HL-60 (cell line): ENCODE data around the gene YJEFN3.

Experiments used
- DNase-seq, 2 experiments: peaks; one replicate each; pipeline ENCODE4 v3.0.0-alpha.2; 2010 to 2020; ENCODE audit warnings: low read depth in 1 of 2, low spot score in 1 of 2
- H3K27ac ChIP-seq: fragments of 250-450 bp; sonication (Bioruptor Pico); replicated peaks from 2 replicates; pipeline ENCODE4 v1.5.1; 2020; ENCODE audit warnings: mild to moderate bottlenecking, moderate library complexity
- H3K27me3 ChIP-seq: fragments of 250-450 bp; sonication (Bioruptor Pico); 2 replicates; pipeline ENCODE4 v1.5.1; 2021; ENCODE audit warnings: mild to moderate bottlenecking, moderate library complexity; ENCODE audit not compliant: insufficient read depth, poor library complexity, severe bottlenecking
- H3K4me3 ChIP-seq: replicated peaks from 2 replicates; pipeline ENCODE4 v1.5.1; 2011; ENCODE audit warnings: mild to moderate bottlenecking, control low read depth, low read length; ENCODE audit not compliant: insufficient read depth
- GABPA ChIP-seq: IDR thresholded peaks from 2 replicates; pipeline ENCODE4 v1.6.1; 2012; ENCODE audit warnings: low read depth
- POLR2AphosphoS5 ChIP-seq: IDR thresholded peaks from 2 replicates; pipeline ENCODE4 v1.6.1; 2012; ENCODE audit warnings: low read depth
- REST ChIP-seq: IDR thresholded peaks from 2 replicates; pipeline ENCODE4 v1.6.1; 2012; ENCODE audit warnings: low read depth; ENCODE audit not compliant: insufficient replicate concordance
- SPI1 ChIP-seq: IDR thresholded peaks from 2 replicates; pipeline ENCODE4 v1.6.1; 2012; ENCODE audit warnings: low read depth, mild to moderate bottlenecking, borderline replicate concordance
- TF ChIP-seq, protein P1 (sequence below): IDR thresholded peaks from one replicate; pipeline ENCODE4 v1.5.1; 2011; ENCODE audit warnings: low read length, control low read depth, inconsistent platforms; ENCODE audit not compliant: insufficient read depth

The YJEFN3 gene

GRCh38 chr19:19487950-19488874 lies 40.5 kb upstream of the YJEFN3 start:
- peak in 1 of 2 experiments; percentile 30 for DNase-seq
- H3K27ac ChIP-seq, result peak overlapping the region; percentile 89
- no peaks in the 10 kb centered on the region for H3K27me3 ChIP-seq
- no peak overlapping the region for H3K4me3 ChIP-seq
- TF ChIP-seq POLR2AphosphoS5, result no peak
- TF ChIP-seq REST, result no peak
- TF ChIP-seq GABPA, result no peak
- TF ChIP-seq, protein P1, sequence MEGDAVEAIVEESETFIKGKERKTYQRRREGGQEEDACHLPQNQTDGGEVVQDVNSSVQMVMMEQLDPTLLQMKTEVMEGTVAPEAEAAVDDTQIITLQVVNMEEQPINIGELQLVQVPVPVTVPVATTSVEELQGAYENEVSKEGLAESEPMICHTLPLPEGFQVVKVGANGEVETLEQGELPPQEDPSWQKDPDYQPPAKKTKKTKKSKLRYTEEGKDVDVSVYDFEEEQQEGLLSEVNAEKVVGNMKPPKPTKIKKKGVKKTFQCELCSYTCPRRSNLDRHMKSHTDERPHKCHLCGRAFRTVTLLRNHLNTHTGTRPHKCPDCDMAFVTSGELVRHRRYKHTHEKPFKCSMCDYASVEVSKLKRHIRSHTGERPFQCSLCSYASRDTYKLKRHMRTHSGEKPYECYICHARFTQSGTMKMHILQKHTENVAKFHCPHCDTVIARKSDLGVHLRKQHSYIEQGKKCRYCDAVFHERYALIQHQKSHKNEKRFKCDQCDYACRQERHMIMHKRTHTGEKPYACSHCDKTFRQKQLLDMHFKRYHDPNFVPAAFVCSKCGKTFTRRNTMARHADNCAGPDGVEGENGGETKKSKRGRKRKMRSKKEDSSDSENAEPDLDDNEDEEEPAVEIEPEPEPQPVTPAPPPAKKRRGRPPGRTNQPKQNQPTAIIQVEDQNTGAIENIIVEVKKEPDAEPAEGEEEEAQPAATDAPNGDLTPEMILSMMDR, result no peak
- no peak for TF ChIP-seq SPI1

DNA sequence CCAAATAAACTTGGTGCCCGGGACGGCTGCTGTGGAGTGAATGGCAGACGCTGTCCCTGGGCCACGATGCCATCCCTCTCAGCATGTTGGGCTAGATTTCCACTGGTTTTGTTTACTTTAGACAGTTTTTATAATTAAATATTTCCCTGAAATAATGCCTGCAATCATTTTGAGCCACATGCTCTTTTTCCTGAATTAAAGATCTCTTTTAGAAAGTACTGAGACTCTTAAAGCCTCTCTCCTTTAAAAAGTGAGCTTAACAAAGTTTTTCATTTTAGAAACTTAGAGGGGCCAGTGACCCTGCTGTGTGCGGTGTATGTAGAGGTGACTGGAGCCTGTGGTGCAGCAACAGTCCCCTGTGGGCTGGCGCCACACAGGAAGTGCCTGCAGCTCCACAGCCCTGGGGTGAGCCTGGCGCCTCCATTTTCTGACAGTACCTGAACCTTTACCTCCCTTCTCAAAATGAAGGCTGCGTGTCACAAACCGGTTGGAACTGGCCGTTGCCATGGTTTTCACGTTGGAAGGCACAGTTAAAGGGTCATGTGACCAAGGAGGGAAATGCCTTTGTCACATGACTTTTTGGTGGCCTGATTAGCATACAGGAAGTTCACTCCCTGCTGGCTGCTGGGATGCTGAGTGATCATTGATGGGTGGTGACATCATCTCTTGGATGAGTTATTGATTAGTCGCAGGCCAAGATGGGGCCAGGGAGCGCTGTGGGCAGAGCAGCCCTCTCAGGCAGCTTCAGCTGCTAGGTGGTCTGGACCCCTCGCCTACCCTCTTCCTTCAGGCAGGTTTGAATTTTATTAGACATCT lies 39.6 kb upstream of the YJEFN3 start:
- peak; percentile 57; the same call in 1 of the 2 replicates for TF ChIP-seq SPI1
- peak; percentile 61; the same call in 1 of the 2 replicates for TF ChIP-seq POLR2AphosphoS5
- no peak for TF ChIP-seq REST
- Histone ChIP-seq H3K4me3 (no peak overlapping the region), H3K27ac (peak overlapping the region; percentile 89), H3K27me3 (no peaks in the 10 kb centered on the region)
- peak; percentile 96 to 98 for DNase-seq

DNA sequence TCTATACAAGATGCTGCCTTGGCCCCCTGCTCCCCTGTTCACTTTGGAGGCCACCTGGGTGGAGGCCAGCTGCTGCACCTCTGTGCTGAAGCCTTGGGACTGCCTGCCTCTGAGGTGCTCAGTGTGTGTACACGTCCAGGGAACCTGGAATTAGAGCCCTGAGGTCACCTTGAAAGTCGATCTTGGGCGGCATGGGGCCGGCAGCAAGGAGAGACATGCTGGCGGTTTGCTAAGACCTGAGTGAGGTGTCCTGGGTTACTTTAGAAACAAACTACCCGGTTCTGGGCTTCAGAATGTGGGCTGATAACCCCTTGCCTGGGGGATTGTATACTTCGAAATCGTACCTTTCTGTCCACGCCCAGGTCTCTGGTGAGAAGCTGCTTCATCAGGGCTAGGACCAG lies 38.9 kb upstream of the YJEFN3 start:
- Histone ChIP-seq H3K27ac (peak overlapping the region; percentile 89), H3K27me3 (no peaks in the 10 kb centered on the region)
- TF ChIP-seq REST (no peak), POLR2AphosphoS5 (no peak), GABPA (no peak), SPI1 (no peak)
- TF ChIP-seq, protein P1, result no peak

More for the DNA sequence above, 38.9 kb upstream of the YJEFN3 start:
- no peak overlapping the region for H3K4me3 ChIP-seq
- no peak for DNase-seq
